DLD1 (cell line): ENCODE data around the gene PPP1R3G.

Experiments
- in situ Hi-C: cut with HindIII; loops from 2 replicates; pipeline ENCODE4 v1.10.0; 2017; ENCODE audit warnings: low sequenced_read_pairs

The PPP1R3G gene

DNA sequence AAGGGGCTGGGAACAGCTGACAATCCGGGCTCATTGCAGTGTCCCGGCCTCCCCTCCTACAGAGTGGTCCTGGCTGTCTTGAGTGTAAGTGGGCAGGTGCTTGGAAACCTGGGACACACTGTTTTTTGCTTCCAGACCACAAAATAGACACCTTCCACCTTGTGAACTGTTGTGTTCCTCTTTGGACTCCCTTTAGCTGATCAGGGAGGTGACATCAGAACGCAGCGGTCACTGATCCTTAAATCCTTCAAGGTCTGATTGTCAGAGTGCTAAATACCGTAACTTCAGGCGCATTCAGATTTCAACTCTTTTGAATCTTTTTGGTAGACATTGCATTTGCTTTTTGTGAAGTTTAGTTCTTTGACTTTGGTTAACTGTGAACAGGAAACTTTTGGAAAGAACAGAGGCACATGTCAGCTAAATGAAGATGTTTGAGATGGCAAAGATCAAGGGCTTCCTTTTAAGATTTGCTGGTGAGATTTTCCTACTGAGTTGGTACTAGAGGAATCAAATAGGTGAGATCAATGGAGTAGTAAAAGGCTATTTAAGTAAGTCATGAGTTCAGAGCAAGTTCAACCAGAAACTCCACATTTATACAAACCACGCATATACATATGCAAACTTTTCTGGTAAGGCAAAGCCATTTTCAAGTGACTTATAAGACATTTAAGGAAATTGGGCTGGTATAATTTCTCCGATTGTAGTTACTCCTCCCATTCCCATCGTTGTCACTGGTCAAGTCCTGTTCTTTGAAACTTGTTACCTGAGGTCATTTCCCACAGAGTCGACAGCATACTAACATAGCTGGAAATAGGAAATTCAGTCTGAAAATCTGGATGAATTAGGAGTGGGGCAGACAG lies 6.3 kb downstream of the PPP1R3G start:
- in situ Hi-C loops = no loop called here

DNA sequence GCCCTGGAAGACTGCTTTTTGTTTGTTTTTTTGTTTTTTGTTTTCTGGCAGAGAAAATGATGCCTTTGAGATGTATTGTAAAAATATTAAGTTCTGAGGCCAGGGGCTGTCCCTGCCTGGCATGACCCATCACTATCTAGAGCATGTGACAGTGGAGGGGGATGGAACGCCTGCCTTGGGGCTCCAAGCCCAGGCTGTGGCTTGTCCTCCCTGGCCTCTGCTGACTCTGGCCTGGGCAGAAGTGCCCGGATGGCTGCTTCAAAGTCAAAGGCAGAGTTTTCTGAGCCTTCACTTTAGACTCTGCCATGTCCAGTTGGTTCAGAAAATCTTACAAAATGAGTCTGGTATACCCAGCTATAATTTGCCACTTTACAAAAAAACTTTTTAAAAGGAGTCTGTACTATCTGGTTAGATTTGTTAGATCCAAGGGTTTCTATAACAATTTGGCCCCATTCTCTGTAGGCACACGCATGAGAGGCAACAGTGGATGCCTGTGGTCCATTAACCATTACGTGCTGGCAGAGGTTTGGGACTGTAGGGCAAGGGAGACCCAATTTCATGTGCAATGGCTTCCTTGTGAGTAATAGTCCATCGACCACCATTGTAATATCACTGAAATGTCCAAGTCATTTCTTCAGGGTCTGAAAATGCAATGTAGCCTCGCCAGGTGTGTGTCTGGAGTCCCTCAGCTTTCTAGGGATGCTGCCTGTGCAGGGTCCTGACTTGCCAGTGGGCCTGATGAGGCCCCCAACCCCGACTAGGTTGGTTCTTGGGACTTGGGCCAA lies 8.3 kb downstream of the PPP1R3G start:
- in situ Hi-C loops = no loop called here

DNA sequence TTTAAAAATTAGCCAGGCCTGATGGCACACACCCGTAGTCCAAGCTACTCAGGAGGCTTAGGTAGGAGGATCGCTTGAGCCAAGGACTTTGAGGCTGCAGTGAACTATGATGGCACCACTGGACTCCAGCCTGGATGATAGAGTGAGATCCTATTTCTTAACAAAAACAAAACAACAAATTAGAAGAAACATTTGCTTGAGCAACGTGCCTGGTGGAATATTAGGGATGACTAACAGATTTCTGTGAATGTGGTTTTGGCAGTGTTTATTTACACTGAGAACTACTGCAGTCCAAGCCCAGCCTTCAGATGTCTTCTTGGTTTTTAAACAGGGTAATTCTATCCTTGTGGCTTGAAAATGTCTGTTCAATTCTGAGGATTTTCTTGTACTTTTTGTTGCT lies 9.2 kb downstream of the PPP1R3G start:
- in situ Hi-C loops = no loop called here

DNA sequence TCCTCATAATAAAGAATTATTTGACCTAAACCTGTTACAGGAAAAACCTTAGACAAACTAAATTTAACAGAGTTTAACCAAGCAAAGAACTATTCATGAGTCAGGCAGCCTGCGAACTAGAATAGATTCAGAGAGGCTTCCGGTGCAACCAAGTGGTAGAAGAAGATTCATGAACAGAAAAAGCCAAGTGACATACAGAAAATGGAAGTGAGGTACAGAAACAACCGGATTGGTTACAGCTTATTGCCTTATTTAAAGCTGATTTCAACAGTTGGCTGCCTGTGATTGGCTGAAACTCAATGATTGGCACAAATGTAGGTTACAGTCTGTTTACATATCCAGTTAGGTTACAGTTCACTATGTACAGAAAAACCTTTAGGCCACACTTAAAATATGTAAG lies 10.1 kb downstream of the PPP1R3G start:
- in situ Hi-C loops = no loop called here

DNA sequence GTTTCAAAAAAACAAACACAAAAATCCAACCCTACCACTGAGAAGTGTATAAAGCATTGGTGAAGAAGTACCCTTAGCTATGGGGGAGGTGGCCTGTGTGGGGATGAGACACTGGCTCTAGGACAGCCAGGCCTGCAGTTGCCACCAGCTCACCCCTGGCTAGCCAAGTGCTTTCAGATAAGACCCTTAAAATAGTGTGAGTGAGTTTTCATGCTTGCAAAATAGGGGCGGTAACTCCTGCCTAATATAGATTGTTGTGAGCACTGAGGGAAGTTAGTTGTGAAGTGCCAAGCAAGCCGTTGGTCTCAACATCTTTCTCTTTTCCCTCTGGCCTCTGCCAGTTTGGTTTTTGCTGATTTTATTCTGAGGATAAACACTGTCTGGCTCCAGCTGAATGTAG lies 11.3 kb downstream of the PPP1R3G start:
- in situ Hi-C loops = no loop called here

DNA sequence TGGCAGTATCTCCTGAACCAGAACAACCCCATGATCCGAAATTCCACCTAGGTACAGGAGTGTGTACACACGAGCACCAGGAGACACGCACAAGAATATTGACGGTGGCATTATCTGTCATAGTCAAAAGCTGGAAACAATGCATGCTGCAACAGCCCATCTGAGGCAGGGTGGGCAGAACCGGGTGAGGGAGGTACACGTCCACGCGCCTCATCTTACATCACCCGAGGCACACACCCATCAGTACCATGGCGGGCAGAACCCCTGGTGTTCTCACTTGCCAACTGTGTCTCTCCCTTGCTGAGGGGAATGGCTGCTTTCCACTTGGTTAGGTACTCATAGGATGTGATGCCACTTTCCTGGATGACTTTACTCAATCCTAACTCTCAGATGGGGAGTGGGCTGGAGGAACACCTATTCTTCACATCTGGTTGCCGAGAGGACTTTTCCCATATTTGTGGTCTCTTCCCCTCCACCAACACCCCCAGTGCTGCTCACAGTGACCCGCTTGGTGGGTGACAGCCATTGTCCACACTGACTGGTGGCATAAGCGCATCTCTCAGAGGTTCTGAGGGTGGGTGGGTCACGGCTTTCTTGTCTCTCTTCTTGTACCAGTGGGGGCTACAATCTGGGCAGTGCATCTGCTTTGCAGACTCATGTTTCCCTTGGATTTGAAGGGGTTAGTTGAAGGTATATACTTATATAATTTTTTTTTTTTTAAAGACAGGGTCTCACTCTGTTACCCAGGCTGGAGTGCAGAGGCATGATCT lies 13.5 kb downstream of the PPP1R3G start:
- in situ Hi-C loops = no loop called here

DNA sequence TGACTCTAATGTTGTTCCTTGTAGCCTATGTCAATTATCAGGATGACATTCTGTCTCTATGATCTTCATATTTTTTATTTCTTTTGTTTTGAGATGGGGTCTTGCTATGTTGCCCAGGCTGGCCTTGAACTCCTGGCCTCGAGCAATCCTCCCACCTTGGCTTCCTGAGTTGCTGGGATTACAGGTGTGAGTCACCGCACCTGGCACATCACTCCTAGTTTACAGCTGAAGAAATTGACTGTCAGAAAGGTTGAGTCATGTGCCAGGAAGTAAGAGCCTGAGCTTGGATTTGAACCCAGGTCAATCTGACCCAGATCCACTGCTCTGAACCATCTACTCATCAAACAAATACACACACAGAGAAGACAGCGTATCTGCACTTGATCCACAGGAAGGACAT lies 14.4 kb downstream of the PPP1R3G start:
- in situ Hi-C loops = no loop called here

DNA sequence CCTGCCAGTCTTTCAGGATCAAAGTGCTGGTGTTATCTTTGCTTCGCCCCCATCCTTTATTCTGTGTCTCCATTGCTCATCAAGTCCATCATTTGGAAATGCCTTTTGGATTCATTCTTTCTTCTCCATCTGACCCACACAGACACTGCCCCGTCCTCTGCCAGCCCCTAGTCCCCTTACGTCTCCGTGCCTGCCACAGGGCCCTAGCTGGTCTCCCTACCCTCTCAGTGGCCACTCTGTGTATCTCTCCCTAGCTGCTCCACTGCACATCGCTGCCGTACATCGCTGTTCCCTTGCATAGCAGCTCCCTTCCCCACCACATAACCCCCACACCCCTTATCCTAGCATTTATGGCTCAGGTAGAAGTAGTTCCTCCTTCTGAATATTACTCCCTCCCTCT lies 15.7 kb downstream of the PPP1R3G start:
- in situ Hi-C loops = no loop called here

DNA sequence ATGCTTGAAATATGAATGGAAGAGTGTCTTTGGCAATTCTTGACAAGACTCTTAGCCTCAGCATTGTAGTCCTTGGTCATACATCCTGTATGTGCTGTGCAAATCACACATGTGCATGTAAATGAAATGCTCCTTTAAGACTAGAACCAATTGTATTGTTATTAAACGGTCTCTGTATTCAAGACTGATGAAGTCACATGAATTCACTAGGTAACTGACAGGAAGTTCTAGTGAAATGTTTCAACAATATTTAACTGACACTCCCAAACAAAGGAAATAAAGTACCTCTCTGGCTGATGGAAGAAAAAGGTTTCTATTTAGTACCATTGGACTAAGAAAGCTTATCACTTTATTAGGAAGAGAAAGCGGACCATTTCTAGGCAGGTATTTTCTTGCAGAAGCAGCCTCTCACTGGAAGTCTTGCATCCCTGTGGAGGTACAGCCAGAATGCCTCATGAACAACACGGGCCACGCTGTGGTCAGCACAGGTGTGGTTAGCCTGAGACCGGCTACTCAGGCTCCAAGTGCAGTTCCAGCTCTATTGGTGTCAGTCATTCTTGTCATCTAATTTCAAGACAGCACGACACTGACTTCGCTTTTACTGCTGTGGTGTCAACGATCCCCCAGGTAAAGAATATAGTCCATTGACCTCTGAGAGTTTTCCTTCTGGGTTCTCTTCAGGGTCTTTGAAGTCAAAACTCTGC lies 17.3 kb downstream of the PPP1R3G start:
- in situ Hi-C loops = no loop called here

DNA sequence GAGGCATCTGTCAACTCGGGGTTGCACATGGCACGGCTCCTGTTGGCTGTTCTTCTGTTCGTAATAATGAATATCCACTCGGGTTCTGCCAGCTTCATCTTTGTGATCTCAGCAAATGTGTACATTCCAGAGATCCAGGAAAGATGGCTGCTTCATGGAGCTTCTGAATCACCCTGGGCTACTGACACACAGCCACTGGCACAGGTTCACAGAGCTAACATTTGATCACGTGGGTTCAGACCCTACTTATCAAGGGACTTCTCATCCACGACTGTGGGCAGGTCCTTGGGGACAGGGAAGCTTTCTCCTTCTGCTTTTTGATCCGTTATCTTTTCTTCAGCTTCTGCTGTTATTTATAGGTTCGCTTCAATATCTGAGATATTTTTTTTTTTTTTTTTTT lies 18.1 kb downstream of the PPP1R3G start:
- in situ Hi-C loops = no loop called here

DNA sequence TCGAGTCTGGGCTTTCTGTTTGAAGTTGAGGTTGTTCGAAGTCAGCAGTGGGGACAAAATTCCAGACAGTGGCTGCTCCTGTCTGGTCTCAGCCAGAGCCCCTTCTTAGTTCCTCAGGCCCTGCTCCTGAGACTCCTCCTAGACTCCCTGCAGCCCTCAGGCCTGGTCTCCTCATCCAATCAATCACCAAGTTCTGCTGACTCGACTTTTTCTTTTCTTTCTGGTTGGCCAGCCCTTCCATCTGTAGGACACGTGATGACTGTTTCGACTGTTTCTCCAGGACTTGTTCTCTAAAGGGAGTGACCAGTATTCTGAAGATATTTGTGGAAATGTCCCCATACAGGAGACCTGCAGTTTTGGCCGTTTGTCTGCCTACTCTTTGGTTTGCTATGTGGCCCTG lies 19.5 kb downstream of the PPP1R3G start:
- in situ Hi-C loops = no loop called here

DNA sequence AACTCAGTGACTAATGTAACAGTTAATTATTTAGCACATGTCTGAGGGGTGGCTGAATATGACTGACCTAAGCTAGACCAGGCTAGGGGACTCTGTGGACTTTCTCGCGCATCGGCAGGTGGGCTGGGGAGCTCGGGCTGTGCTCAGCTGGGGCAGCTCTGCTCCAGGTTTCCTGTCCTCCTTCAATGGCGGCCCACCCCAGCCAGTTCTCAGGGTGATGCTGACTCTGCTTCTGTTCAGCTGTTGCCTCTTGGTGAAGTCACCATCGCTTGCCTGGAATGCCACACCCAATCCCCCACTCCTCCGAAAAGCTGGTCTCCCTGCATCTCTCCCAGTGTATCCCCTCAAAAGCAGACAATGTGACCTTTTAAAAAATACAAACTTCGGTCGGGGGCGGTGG lies 20.0 kb downstream of the PPP1R3G start:
- in situ Hi-C loops = no loop called here

DNA sequence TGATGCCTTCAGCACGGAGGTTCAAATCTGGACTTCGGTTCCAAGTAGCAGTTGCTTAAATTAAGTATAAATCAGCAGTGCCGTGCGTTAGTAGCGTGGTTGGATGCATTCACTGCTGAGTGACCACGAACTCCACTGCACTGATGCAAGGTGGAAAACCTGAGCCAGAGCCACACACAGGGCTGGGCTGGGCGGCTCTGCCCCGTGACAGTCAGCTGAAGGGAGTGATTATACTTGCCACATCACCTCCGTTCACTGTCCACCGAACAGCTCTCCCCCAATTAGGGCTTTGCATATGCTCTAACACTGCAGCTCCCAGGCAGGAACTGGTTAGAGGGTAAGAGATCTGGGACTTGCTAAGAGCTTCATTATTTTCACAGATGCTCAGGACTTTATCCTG lies 22.2 kb downstream of the PPP1R3G start:
- in situ Hi-C loops = no loop called here

DNA sequence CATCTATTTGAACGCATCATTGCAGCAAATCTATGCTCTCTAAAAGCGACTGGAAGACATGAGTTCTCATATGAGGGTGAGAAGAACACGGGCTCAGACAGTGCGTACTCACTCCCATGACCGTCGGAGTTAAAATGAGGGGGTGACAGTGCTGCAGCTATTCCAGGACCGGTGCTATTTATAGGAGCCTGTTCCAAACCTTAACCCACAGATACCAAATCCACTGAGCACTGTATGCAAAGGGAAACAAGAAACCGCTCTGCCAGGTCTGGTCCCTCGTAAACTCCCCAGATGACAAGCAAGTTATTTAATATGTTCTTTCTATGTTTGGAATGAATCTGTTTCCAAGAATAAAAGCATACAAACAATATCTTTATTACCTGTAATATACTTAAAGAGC lies 22.9 kb downstream of the PPP1R3G start:
- in situ Hi-C loops = no loop called here

DNA sequence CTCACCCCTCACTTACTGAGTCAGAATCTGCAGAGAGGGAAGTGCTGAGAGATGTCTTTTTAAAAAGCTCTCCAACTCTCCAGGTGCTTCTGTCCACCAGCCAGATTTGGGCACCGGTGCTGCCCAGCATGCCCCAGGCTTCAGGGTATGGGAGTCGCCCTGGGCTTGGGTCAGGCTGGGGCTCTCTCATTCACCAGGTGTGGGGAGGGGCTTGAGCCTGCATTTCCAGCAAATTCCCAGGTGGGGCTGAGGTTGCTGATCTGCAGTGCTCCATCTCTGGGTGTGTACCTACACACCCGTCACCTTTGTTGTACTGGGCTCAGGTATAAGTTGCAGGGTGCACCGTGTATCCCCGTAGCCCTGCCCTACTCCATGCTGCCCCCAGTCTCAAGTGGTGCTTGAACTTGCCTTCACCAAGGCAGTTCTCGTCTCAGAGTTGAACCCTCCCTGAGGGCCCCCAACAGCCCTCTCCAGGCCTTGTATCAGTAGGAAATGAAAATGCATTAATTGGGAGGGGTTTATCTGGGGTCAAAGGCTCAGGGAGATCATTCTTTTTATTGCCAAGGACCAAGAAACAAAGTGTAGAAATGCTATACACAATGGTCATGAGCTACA lies 23.5 kb downstream of the PPP1R3G start:
- in situ Hi-C loops = no loop called here

DNA sequence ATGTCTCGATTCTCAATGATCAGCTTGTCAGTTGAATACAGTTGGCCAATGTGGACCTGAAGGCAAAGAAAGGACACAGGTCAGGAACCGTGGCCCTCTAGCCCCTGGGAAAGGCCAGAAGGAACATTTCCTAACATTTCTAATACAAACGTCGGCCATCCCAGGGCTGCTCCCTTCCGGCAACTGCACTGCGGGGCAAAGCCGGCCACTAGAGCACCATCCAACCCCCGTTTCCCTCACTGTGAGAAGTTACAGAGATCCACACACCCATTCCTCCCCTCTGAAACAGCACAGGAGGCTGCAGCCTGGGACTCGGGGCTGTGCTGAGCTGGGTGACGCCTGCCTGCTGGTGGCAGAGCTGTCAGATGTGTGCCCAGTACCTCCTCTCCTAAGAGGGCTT lies 24.3 kb downstream of the PPP1R3G start:
- in situ Hi-C loops = no loop called here

DNA sequence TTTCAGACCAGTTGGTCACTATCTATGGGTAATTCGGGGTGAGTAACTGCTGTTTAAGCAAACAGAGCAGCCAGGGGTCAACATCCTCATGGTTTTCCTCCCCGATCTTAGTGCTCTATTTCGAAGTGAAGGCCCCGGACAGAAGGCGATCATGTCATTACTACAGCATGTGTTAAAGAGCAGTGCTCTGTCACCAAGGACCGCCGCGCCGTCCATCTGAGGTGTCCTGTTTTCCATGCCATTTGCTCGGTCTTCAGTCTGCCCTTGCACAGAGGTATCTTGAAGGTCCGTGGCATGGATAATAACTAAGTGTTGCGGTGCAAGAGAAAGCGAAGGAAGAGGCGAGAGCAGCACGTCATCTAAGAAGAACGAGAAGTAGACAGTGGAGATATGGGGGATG lies 25.1 kb downstream of the PPP1R3G start:
- in situ Hi-C loops = no loop called here

DNA sequence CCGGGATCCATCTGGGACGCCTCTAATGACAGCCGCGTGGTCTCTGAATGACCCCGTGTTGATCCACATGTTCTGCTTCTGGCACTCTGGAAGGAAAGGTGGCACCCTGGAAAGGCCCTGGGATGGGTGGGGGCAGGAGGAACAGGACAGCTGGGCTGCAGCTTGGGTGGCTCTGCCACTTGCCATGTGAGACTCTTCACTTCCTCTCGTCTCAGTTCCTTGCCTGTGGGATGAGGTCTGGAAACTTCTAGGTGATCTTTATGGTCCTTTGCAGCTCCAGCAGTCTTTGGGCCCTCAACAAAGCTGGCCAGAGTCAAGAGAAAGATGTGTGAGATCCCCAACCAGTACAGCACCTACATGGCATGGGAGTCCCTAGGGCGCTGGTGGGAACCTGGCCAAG lies 26.5 kb downstream of the PPP1R3G start:
- in situ Hi-C loops = no loop called here

DNA sequence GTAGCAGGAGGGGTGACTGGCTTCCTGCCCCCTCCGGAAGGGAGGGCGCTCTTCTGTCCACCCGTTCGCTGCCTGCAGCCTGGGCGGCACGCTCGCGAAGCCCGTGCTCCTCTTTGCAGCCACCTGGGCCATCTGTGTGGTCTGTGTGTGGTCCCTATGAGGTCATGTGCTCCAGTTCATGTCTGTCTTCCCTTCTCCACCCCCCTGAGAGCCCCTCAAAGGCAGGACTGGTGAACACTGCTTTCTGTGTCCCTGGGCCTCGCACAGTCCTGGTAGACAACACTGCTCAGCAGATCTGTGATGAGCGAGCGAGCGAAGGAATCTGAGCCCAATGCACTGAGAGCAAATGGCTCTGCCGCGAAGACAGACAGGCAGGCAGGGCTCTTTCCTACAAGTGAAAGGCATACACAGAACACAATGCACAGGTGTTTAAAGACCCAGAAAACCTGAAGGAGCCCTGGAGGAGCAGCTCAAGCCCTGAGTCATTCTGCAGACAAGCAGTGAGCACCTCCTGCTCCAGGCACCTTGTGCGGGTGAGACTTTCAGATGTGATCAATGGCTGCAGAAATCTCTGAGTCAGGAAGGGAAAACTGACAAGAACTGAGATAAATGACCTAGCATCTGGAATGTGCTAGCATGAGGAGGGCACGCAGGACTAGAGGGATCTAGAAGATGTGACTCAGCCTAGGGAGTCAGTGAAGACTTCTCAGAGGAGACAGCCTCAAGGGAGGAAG lies 27.1 kb downstream of the PPP1R3G start:
- in situ Hi-C loops = no loop called here

DNA sequence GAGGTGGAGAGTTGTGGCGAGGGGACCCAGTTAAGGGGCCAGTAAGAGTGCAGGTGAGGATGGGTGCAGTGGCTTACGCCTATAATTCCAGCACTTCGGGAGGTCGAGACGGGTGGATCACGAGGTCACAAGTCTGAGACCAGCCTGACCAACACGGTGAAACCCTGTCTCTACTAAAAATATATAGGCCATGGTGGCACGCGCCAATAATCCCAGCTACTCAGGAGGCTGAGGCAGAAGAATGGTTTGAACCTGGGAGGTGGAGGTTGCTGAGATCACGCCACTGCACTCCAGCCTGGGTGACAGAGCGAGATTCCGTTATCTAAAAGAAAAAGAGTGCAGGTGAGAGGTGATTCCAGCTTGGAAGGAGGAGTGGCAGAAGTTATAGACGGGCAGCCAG lies 28.0 kb downstream of the PPP1R3G start:
- in situ Hi-C loops = no loop called here
